Fibroblast of lung (primary cell): ENCODE results near the gene DNAJC7.

Experiments used
- EZH2 ChIP-seq: IDR thresholded peaks from 2 replicates; pipeline ENCODE4 v1.5.1; 2012; ENCODE audit warnings: low read length, control low read depth, mild to moderate bottlenecking; ENCODE audit errors: missing control alignments
- TF ChIP-seq, protein P1 (sequence below), 2 donors: IDR thresholded peaks in 1 of 2; conservative IDR thresholded peaks in 1 of 2; 1 replicate in 1 of 2; 2 replicates in 1 of 2; pipeline ENCODE4 v1.5.1; 2011 to 2012; ENCODE audit warnings: low read length in 2 of 2, control low read depth in 1 of 2, inconsistent platforms in 1 of 2, low read depth in 1 of 2, mild to moderate bottlenecking in 1 of 2

GRCh38 chr17:41996855-41997164 is 20.4 kb downstream of the DNAJC7 start:
- TF ChIP-seq, protein P1, sequence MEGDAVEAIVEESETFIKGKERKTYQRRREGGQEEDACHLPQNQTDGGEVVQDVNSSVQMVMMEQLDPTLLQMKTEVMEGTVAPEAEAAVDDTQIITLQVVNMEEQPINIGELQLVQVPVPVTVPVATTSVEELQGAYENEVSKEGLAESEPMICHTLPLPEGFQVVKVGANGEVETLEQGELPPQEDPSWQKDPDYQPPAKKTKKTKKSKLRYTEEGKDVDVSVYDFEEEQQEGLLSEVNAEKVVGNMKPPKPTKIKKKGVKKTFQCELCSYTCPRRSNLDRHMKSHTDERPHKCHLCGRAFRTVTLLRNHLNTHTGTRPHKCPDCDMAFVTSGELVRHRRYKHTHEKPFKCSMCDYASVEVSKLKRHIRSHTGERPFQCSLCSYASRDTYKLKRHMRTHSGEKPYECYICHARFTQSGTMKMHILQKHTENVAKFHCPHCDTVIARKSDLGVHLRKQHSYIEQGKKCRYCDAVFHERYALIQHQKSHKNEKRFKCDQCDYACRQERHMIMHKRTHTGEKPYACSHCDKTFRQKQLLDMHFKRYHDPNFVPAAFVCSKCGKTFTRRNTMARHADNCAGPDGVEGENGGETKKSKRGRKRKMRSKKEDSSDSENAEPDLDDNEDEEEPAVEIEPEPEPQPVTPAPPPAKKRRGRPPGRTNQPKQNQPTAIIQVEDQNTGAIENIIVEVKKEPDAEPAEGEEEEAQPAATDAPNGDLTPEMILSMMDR (conservative IDR thresholded peaks at IDR 0.05 in 1 of 2, IDR thresholded peaks at IDR 0.05 in 1 of 2; ENCODE audit: low read depth in 1 of 2, low read length in 2 of 2): no peak
- no peak for TF ChIP-seq EZH2
